GM19438 (cell line): Measurements from ENCODE around the gene LAG3.
"Not testable (repeated sequence)": the region's sequence is repeated elsewhere in the genome, so short reads cannot be mapped to it uniquely, and the experiment has no call there.

Experiments
- ATAC-seq: cut with Tn5 transposase; IDR thresholded peaks from one replicate; pipeline ENCODE4 v1.9.1; 2021; ENCODE audit warnings: low read depth; ENCODE audit not compliant: unreplicated experiment

Gene LAG3

GRCh38 chr12:6772331-6772695, at the start of gene LAG3:
TSS of gene LAG3 (plus strand) at chr12:6772520. CDS start at chr12:6772853, 333 bp downstream.
- ATAC-seq = no peak

- no peak for ATAC-seq
Measured at GRCh38 chr12:6722863-6723262, 49.5 kb upstream of the LAG3 start.

- ATAC-seq = peak; percentile 95
Measured at GRCh38 chr12:6723607-6724408, 48.5 kb upstream of the LAG3 start, which contains the start of gene COPS7A. TSS of gene COPS7A (plus strand) at chr12:6724046. CDS start at chr12:6724657, 611 bp downstream.

GRCh38 chr12:6724409-6724797, 47.9 kb upstream of the LAG3 start:
- ATAC-seq = no peak

GRCh38 chr12:6725350-6725749, 47.0 kb upstream of the LAG3 start:
- no peak for ATAC-seq

- no peak for ATAC-seq
Measured at GRCh38 chr12:6729186-6729585, 43.1 kb upstream of the LAG3 start.

- no peak for ATAC-seq
Measured at GRCh38 chr12:6730169-6730568, 42.2 kb upstream of the LAG3 start.

GRCh38 chr12:6734506-6735387, 37.6 kb upstream of the LAG3 start:
- no peak for ATAC-seq

GRCh38 chr12:6735448-6736191, 36.7 kb upstream of the LAG3 start:
- no peak for ATAC-seq

- ATAC-seq = no peak
Measured at GRCh38 chr12:6736754-6737153, 35.6 kb upstream of the LAG3 start.

GRCh38 chr12:6742080-6742479, 30.2 kb upstream of the LAG3 start:
- ATAC-seq = not testable (repeated sequence)

- no peak for ATAC-seq
Measured at GRCh38 chr12:6742834-6743233, 29.5 kb upstream of the LAG3 start.

GRCh38 chr12:6743300-6743699, 29.0 kb upstream of the LAG3 start:
- not testable (repeated sequence) for ATAC-seq

- no peak for ATAC-seq
Measured at GRCh38 chr12:6745741-6746525, 26.4 kb upstream of the LAG3 start.

GRCh38 chr12:6747216-6747615, 25.1 kb upstream of the LAG3 start:
- no peak for ATAC-seq

GRCh38 chr12:6748761-6749160, 23.6 kb upstream of the LAG3 start:
- no peak for ATAC-seq

GRCh38 chr12:6750506-6750905, 21.8 kb upstream of the LAG3 start:
- ATAC-seq = no peak

GRCh38 chr12:6751767-6752166, 20.6 kb upstream of the LAG3 start:
- no peak for ATAC-seq

GRCh38 chr12:6752167-6752920, 20.0 kb upstream of the LAG3 start:
- no peak for ATAC-seq
